Activated T-cell treated with anti-CD3 and anti-CD28 coated beads, Interleukin-2, amount 50 U/mL, for 4 hours (primary cell): ENCODE results near the gene RGS19. TPM values are rescaled to one million over a fixed set of nuclear protein-coding genes. Genes with fewer than 3 reads are reported as not detected.
"Not testable (repeated sequence)": the region's sequence is repeated elsewhere in the genome, so short reads cannot be mapped to it uniquely, and the experiment has no call there.

Source experiments
- ATAC-seq, 2 donors: fragments of 200-7000 bp; cut with Tn5 transposase; one replicate each; pipeline ENCODE4 v1.10.0; 2021
- DNase-seq: peaks from one replicate; pipeline ENCODE4 v3.0.0-alpha.2; 2020
- H3K27me3 Mint-ChIP-seq: one replicate; pipeline ENCODE4 v1.8.0; 2021; ENCODE audit warnings: low read depth, mixed read lengths
- H3K36me3 Mint-ChIP-seq: one replicate; pipeline ENCODE4 v1.8.0; 2022; ENCODE audit warnings: mixed read lengths; ENCODE audit not compliant: insufficient read depth
- H3K4me1 Mint-ChIP-seq: one replicate; pipeline ENCODE4 v1.8.0; 2021; ENCODE audit warnings: low read depth, mixed read lengths
- H3K4me3 Mint-ChIP-seq: one replicate; pipeline ENCODE4 v1.8.0; 2021; ENCODE audit warnings: mild to moderate bottlenecking, moderate library complexity, mixed read lengths
- H3K9me3 Mint-ChIP-seq: one replicate; pipeline ENCODE4 v1.8.0; 2021; ENCODE audit warnings: mixed read lengths
- total RNA-seq, 3 donors: library from RNA; stranded (reverse); gene quantifications; one replicate each; pipeline ENCODE4 v1.2.1, GENCODE V29; 2021

Gene RGS19, protein sequence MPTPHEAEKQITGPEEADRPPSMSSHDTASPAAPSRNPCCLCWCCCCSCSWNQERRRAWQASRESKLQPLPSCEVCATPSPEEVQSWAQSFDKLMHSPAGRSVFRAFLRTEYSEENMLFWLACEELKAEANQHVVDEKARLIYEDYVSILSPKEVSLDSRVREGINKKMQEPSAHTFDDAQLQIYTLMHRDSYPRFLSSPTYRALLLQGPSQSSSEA
- total RNA-seq = 10 to 100 TPM; 41.7 to 49.0 (median 47.0) TPM

DNA sequence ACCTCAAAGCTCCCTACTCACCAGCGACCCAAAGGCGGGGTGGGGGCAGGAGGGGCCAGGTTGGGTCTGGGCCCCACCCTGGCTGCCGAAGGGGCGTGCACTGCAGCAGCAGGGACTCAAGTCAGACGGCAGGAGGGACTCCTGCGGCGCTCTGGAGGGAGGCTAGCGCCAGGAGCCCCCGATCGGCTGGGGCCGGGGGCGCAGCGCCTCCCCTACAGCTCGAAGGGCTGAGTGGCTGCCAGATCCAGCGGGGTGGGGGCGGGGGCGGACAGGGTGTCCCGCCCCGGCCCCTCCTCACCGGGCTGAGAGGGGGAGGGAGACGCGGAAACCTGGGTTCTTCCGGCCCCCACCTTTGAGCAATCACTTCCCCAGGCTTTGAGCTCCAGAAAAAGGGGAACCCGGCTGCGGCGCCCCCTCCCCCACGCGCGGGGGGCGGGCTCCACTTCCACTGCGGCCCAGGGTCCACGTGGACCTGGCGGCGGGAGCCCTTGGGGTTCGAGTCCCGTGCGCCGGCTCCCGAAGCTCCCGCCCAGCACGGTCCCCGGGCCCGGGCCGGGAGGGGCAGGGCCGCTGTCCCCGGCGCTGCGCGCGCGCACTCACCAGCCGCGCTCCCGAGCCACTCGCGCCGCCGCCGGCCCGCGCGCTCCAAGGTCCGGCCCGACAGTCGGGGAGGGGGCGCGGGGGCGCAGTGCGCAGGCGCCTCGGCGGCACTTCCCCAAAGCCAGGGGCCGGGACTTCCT is at the start of gene RGS19:
RGS19 (minus strand) TSS at position 246 of the 740 bp plus-strand sequence. CDS start 2,632 bp downstream, outside the sequence.
- Mint-ChIP-seq H3K27me3 (peaks cover 2% of the 10 kb centered on the region), H3K4me1 (peaks cover 38% of the 10 kb centered on the region), H3K36me3 (no peaks in the 10 kb centered on the region), H3K9me3 (no peaks in the 10 kb centered on the region), H3K4me3 (peak within 1 kb of the TSS; percentile 86)
- DNase-seq (peak; percentile 56), ATAC-seq (peak; percentile 29 to 34)

DNA sequence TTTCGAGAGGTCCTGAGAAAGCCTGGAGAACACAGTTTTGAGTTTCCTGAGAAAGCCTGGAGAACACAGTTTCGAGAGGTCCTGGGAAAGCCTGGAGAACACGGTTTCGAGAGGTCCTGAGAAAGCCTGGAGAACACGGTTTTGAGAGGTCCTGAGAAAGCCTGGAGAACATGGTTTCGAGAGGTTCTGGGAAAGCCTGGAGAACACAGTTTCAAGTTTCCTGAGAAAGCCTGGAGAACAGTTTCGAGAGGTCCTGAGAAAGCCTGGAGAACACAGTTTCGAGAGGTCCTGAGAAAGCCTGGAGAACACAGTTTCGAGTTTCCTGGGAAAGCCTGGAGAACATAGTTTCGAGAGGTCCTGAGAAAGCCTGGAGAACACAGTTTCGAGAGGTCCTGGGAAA is 44.2 kb upstream of the RGS19 start:
- Mint-ChIP-seq H3K4me1 (peaks cover 10% of the 10 kb centered on the region), H3K27me3 (peaks cover 20% of the 10 kb centered on the region)
- not testable (repeated sequence) for H3K9me3 Mint-ChIP-seq, H3K36me3 Mint-ChIP-seq, H3K4me3 Mint-ChIP-seq, DNase-seq, ATAC-seq

DNA sequence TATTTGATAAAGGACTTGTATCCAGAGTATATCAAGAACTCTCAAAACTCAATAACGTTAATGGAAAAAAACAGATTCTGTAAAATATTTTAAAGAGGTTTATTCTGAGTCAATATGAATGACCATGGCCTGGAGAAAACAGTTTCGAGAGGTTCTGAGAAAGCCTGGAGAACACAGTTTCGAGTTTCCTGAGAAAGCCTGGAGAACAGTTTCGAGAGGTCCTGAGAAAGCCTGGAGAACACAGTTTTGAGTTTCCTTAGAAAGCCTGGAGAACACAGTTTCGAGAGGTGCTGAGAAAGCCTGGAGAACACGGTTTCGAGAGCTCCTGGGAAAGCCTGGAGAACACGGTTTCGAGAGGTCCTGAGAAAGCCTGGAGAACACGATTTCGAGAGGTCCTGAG is 43.6 kb upstream of the RGS19 start:
- peaks cover 10% of the 10 kb centered on the region for H3K4me1 Mint-ChIP-seq
- not testable (repeated sequence) for H3K36me3 Mint-ChIP-seq, DNase-seq, ATAC-seq, H3K9me3 Mint-ChIP-seq, H3K4me3 Mint-ChIP-seq
- H3K27me3 Mint-ChIP-seq = peaks cover 15% of the 10 kb centered on the region

DNA sequence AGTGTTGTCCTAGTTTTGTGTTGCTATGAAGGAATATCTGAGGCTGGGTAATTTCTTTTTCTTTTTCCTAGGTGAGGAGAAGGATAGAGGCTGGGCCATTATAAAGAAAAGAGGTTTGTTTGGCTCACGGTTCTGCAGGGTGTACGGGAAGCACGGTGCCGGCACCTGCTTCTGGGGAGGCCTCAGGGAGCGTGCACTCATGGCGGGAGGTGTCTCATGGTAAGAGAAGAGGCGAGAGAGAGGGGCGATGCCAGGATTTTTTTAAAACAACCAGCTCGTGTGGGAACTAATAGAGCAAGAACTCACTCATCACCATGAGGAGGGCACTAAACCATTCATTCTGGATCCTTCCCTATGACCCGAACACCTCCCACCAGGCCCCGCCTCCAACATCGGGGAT is 42.3 kb upstream of the RGS19 start:
- H3K9me3 Mint-ChIP-seq = no peaks in the 10 kb centered on the region
- H3K36me3 Mint-ChIP-seq = no peaks in the 10 kb centered on the region
- H3K4me3 Mint-ChIP-seq = no peak overlapping the region
- no peak for DNase-seq
- H3K27me3 Mint-ChIP-seq = peaks cover 15% of the 10 kb centered on the region
- no peak for ATAC-seq
- H3K4me1 Mint-ChIP-seq = peaks cover 10% of the 10 kb centered on the region

DNA sequence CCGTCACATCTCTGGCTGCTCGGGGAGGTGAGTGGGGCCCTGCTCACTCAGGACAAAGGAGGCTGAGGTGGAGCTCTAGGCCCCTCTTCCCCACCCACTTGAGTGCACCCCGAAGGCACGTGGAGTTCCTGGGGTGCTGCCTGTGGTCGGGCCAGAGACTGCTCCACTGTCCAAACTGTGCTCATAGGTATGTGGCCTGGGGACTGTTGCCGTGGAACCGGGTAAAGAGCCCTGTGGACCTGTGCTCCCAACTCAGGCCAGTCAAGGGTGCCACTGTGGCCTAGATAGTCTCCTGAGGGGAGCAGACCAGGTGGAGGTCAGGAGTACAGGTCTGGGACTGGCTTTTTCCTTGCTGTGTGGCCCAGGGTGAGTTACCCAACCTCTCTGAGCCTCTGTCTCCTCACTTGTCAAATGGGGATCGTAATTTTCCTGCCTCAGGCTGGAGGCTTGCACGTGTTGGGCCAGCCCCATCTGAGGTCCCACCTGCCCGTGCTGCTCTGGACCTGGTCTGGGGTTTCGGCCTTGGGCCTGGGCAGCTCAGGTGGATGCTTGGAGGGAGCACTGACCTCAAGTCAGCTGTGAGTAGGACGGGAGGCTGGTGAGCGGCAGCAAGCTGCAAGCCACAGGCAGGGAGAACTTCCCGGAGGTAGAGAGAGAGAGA is 40.5 kb upstream of the RGS19 start:
- H3K9me3 Mint-ChIP-seq = no peaks in the 10 kb centered on the region
- H3K4me3 Mint-ChIP-seq = peak overlapping the region; percentile 58
- peaks cover 10% of the 10 kb centered on the region for H3K4me1 Mint-ChIP-seq
- ATAC-seq (peak in 1 of 2 donors; percentile 19), DNase-seq (no peak)
- no peaks in the 10 kb centered on the region for H3K36me3 Mint-ChIP-seq
- peaks cover 12% of the 10 kb centered on the region for H3K27me3 Mint-ChIP-seq

DNA sequence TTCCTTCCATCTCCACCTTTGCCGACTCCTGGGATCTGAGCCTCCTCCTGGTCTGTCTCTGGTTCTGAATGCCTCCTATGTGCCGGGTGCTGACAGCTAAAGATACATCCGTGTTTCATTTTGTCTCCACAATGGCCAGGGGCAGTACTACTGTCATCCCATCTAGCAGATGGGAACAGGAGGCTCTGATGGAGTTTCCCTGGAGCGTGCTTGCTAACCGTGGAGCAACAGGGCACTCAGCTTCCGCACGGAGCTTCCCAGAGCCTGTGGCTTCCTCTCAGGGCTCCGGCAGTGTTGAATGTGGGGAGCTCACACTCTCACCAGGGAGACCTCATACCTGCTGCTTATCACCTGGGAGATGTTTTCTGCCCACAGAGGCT is 40.0 kb upstream of the RGS19 start:
- peaks cover 10% of the 10 kb centered on the region for H3K4me1 Mint-ChIP-seq
- no peaks in the 10 kb centered on the region for H3K9me3 Mint-ChIP-seq
- peaks cover 9% of the 10 kb centered on the region for H3K27me3 Mint-ChIP-seq
- no peak overlapping the region for H3K4me3 Mint-ChIP-seq
- H3K36me3 Mint-ChIP-seq = no peaks in the 10 kb centered on the region
- DNase-seq (no peak), ATAC-seq (no peak)

DNA sequence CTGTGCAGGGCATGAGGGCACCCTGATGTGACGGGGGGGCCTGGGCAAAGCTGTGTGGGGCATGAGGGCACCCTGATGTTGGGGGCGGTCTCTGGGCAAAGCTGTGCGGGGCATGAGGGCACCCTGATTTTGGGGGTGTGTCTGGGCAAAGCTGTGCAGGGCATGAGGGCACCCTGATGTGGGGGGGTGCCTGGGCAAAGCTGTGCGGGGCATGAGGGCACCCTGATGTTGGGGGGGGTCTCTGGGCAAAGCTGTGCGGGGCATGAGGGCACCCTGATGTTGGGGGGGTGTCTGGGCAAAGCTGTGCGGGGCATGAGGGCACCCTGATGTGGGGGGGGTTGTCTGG is 38.1 kb upstream of the RGS19 start:
- DNase-seq, H3K36me3 Mint-ChIP-seq, H3K27me3 Mint-ChIP-seq, H3K4me3 Mint-ChIP-seq, ATAC-seq, H3K9me3 Mint-ChIP-seq: not testable (repeated sequence)
- H3K4me1 Mint-ChIP-seq = peaks cover 10% of the 10 kb centered on the region

DNA sequence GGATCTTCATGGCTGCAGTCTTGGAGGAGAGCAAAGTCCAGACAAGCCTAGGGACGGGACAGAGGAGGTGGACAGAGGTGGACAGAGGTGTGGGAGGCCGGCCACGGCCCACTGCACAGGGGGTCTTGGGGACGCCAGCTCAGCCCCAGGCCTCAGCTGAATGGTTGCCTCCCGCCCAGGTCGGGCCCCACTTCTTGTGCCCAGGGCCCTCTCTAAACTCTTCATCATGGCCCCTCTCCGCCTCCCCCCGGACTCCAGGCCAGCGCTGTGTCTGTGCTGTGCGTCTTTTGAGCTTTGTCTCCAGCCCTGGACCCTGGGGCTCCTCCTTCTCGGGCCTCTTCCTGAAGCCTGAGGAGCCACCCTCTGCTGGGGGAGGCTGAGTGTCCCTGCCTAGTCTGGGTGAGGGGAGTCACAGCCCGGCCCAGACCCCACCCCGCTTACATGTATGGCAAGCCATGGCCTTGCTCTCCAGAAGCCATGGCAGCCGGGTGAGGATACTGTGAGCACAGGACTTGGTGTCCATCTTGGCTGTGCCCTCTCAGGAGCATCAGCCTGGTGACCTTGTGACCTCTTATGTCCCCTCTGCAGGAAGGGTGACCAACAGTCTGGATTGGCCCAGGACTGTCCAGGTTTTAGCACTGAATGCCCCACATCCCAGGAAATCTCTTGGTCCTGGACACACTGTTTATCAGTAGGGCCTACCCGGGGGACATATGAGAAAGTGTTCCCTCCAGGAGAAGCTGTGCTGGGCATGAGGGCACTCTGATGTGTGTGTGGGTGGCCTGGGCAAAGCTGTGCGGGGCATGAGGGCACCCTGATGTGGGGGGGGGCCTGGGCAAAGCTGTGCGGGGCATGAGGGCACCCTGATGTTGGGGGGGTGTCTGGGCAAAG is 37.5 kb upstream of the RGS19 start:
- H3K27me3 Mint-ChIP-seq = peaks cover 4% of the 10 kb centered on the region
- DNase-seq (no peak), ATAC-seq (no peak)
- no peaks in the 10 kb centered on the region for H3K9me3 Mint-ChIP-seq
- no peak overlapping the region for H3K4me3 Mint-ChIP-seq
- H3K4me1 Mint-ChIP-seq = peaks cover 10% of the 10 kb centered on the region
- no peaks in the 10 kb centered on the region for H3K36me3 Mint-ChIP-seq

DNA sequence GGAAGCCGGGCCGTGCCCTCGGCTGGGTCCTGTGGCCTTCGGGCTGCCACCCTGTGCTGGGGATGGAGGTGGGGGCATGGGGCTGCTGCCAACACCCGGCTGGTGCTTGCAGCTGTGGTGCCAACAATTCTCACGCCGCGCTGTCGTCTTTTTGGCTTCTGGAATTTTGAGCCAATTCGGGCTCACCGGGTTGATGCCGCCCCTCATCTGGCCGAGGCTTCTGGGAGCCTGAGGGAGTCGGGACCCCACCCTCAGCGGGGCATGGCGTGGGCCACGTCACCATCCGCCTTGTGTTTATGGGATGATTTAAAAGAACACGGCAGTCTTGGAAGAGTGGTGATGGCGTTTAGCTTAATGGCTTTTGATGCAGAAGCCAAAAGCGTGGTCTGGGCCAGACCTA is 36.7 kb upstream of the RGS19 start:
- DNase-seq = no peak
- Mint-ChIP-seq H3K4me3 (no peak overlapping the region), H3K4me1 (peaks cover 10% of the 10 kb centered on the region), H3K9me3 (no peaks in the 10 kb centered on the region), H3K27me3 (no peaks in the 10 kb centered on the region), H3K36me3 (no peaks in the 10 kb centered on the region)
- ATAC-seq = no peak

DNA sequence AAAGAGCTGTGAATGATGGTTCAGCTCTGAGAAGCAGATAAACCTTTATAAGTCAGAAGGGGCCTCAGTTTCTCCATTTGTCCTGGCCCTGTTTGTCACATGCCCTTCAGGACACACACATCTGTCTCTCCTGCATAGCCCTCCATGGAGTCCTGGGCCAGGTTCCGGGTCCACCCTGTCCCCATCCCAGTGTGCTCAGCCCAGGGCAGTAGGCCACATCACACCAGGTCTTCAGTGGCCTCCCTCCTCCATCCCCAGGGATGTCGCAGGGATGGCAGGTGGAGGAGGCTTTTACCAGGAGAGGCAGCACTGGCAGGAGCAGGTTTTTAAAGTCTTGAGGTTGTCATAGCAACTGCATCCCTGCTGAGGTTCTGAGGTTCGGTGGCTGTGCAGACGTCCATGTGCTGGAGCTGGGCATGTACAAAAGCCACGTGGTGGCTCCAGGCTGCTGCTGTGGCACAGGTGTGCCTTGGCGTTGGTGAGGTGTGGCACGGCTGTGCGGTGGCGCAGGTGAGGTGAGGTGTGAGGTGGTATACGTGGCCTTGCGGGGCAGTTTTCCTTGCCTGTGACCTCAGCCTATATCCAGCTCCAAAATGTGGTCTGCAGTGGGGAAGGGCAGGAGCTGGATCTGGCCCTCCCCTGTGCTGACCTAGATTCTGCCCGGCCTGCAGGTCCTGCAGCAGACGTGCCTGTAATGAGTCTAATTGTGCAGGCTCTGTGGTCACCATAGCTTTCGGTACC is 36.0 kb upstream of the RGS19 start:
- Mint-ChIP-seq H3K27me3 (no peaks in the 10 kb centered on the region), H3K4me1 (peaks cover 8% of the 10 kb centered on the region), H3K9me3 (no peaks in the 10 kb centered on the region), H3K36me3 (no peaks in the 10 kb centered on the region), H3K4me3 (no peak overlapping the region)
- ATAC-seq = no peak
- no peak for DNase-seq

DNA sequence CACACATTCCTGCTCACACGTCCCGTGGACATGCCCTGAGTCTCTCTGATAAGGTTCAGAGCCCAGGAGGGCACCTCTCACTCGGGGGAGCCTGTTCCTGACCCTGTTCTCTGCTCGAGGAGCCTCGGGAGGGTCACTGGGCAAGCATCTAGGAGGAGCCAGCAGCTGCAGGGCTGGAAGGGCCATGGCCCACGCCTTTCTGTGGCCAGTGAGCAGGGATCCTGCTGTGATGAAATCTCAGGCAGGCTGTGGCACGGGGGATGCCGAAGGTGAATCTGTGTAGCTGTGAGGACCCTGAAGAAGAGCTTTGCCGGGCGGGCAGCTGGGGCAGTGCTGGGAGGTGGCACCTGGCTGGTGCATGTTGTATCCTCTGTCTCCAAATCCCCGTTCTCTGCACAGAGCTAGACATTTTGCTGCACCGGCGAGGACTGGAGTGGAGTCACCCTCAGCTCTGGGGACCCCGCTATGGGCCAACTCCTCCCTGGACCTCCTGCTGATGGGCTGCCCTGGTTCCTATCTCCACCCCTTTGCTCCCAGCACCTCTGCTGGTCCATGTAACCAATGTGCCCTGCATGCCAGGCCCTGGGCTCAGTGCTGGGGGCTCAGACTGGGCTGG is 35.1 kb upstream of the RGS19 start:
- H3K4me3 Mint-ChIP-seq = no peak overlapping the region
- DNase-seq (no peak), ATAC-seq (no peak)
- H3K36me3 Mint-ChIP-seq = no peaks in the 10 kb centered on the region
- no peaks in the 10 kb centered on the region for H3K27me3 Mint-ChIP-seq
- H3K4me1 Mint-ChIP-seq = no peaks in the 10 kb centered on the region
- H3K9me3 Mint-ChIP-seq = no peaks in the 10 kb centered on the region

DNA sequence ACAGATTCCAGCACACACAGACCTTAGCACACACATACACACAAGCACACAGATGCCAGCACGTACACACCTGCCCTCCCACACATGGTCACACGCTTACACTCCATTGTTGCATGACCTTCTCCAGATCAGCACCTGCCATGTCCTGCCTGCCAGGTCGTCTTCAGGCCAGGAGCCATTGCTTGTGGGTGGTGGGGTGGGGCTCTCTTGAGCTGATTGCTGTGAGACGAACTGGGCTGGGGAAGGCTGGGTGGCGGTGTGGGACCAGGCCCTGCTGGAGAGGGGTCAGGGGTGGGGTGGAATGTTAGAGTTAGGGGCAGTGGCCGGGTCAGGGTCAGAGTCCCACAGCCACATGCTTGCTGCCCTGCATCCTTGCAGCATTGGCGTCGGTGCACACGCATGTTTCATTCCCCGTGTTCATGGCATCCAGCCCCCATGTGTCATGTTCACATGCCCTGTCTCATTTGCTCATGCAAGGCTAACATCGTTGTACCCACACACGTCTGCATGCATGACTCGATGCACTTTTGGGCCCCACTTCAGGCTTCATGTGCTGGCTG is 34.6 kb upstream of the RGS19 start:
- Mint-ChIP-seq H3K4me1 (no peaks in the 10 kb centered on the region), H3K36me3 (no peaks in the 10 kb centered on the region), H3K4me3 (no peak overlapping the region), H3K27me3 (no peaks in the 10 kb centered on the region), H3K9me3 (no peaks in the 10 kb centered on the region)
- ATAC-seq = no peak
- DNase-seq = no peak

DNA sequence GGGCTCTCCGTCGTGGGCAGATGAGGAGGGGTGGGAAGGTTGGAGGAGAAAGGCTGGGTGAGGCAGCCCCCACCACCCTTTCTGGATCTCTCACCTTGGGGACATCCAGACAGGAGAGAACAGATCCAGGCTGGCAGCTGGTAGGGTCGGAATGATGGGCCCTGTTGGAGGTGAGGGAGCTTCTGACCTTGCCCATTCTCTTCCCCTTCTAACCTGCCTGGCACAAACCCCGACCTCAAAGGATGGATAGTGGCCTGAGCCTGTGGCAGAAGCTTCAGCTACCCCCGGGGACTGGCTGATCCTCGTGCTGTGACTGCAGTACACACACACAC is 34.1 kb upstream of the RGS19 start:
- ATAC-seq (no peak), DNase-seq (no peak)
- no peaks in the 10 kb centered on the region for H3K9me3 Mint-ChIP-seq
- no peak overlapping the region for H3K4me3 Mint-ChIP-seq
- H3K4me1 Mint-ChIP-seq = no peaks in the 10 kb centered on the region
- no peaks in the 10 kb centered on the region for H3K27me3 Mint-ChIP-seq
- H3K36me3 Mint-ChIP-seq = no peaks in the 10 kb centered on the region
